Aorta (tissue), 5 donors: ENCODE measurements around the gene LIN7A. TPM values are rescaled to one million over a fixed set of nuclear protein-coding genes. Genes with fewer than 3 reads are reported as not detected.
A peak's percentile ranks its signal among the peaks of the same experiment; 100 is the strongest.

Experiments
- ATAC-seq: fragments of 200-7000 bp; cut with Tn5 transposase; one replicate; pipeline ENCODE4 v1.9.1; 2022; ENCODE audit warnings: moderate library complexity; ENCODE audit not compliant: low FRiP score
- DNase-seq, 2 donors: peaks; one replicate each; pipeline ENCODE4 v3.0.0-alpha.2; 2020
- H3K27ac ChIP-seq, 2 donors: one replicate each; pipeline ENCODE4 v1.5.1; 2013; ENCODE audit warnings: low read length in 2 of 2, mild to moderate bottlenecking in 2 of 2, moderate library complexity in 2 of 2, control low read depth in 1 of 2, inconsistent platforms in 1 of 2, low read depth in 1 of 2
- H3K27me3 ChIP-seq, 2 donors: one replicate each; pipeline ENCODE4 v1.6.1; 2013; ENCODE audit warnings: control low read depth in 1 of 2, low read length in 1 of 2, mild to moderate bottlenecking in 1 of 2, moderate library complexity in 1 of 2; ENCODE audit not compliant: insufficient read depth in 2 of 2, control insufficient read depth in 1 of 2
- H3K36me3 ChIP-seq, 2 donors: one replicate each; pipeline ENCODE4 v1.6.1; 2013; ENCODE audit warnings: control low read depth in 1 of 2, low read length in 1 of 2, mild to moderate bottlenecking in 1 of 2; ENCODE audit not compliant: insufficient read depth in 2 of 2, control insufficient read depth in 1 of 2
- H3K4me1 ChIP-seq, 2 donors: one replicate each; pipeline ENCODE4 v1.6.1; 2013; ENCODE audit warnings: low read length in 2 of 2, control low read depth in 1 of 2, mild to moderate bottlenecking in 1 of 2, moderate library complexity in 1 of 2; ENCODE audit not compliant: insufficient read depth in 2 of 2, control insufficient read depth in 1 of 2
- H3K4me3 ChIP-seq, 2 donors: one replicate each; pipeline ENCODE4 v1.5.1; 2013; ENCODE audit warnings: low read length in 2 of 2, control low read depth in 1 of 2, mild to moderate bottlenecking in 1 of 2
- H3K9me3 ChIP-seq: one replicate; pipeline ENCODE4 v1.6.1; 2013; ENCODE audit warnings: mild to moderate bottlenecking, low read length; ENCODE audit not compliant: control insufficient read depth
- WGBS, 2 donors: extraction: QIAGEN DNeasy Blood & Tissue Kit; methylation state at CpG; one replicate each; pipeline ENCODE4 v1.1.7; 2013; 5-methylcytosine and 5-hydroxymethylcytosine counted together
- intact Hi-C, 2 donors: fragments of 100-400 bp; cut with DNase I; formaldehyde crosslinking; loops; one replicate each; pipeline versions ENCODE4 v1.14.2 to v1.15.0; 2022
- polyA plus RNA-seq, 2 donors: library from polyadenylated mRNA; stranded (reverse); fragments of 200-250 nt; gene quantifications; one replicate each; pipeline ENCODE4 v1.2.3, GENCODE V29; 2013
- total RNA-seq, 2 donors: library from RNA; stranded (reverse); fragmentation: NEBNext Ultra II Directional; extraction: Animal tissue kit (Norgen Biotek cat#: 25700); gene quantifications; one replicate each; pipeline ENCODE4 v1.2.1, GENCODE V29; 2021
- donor health status: healthy with polysubstance abuse.
- donor health status: Bipolar disorder and iron deficiency.
- donor health status: DM: no; HTN: no; CAD: no.
- donor health status: DM: no; HTN: no; CAD: no.
- donor health status: DM: yes; HTN: yes; CAD: no.

LIN7A gene
- total and polyA plus RNA-seq, 4 donors, result 0.08 to 5.8 (median 3.5) TPM

DNA sequence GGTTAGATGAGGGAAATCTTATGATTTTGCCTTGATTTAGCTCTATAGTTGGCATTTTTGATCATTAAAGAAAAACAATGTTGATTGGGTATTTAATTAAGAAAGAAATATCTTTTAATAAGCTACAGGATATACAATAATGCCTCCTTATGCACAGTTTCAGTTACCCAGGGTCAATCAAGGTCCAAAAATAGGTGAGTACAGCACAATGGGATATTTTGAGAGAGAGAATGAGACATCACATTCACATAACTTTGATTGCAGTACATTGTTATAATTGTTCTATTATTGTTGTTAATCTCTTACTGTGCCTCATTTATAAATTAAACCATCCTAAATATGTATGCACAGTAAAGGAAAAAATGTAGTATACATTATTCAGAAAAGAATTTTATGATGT lies 118.9 kb downstream of the LIN7A start:
- Histone ChIP-seq H3K27ac (no peak overlapping the region), H3K9me3 (no peaks in the 10 kb centered on the region), H3K27me3 (no peaks in the 10 kb centered on the region), H3K4me1 (no peaks in the 10 kb centered on the region), H3K4me3 (no peak overlapping the region), H3K36me3 (no peaks in the 10 kb centered on the region)
- ATAC-seq, result no peak
- intact Hi-C loops, result no loop called here
- DNase-seq, result no peak

DNA sequence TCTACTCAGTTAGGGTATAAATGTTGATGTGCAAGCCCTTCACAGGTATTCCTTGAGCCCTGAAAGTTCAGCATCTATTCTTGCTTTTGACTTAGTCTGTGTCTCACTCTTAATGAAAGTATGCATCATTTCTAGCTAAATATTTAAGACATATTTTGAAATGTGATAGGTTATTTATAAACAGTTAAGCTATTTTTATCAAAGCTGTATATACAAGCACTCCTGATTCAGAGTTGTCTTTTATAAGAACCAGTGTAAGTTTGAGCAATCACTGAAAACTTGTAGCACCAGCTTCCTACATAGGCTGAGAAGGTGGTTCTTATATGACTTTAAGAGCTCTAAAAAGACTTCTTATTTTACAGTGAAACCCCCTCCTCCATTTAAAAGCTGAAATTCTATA lies 122.4 kb downstream of the LIN7A start:
- Histone ChIP-seq H3K9me3 (no peaks in the 10 kb centered on the region), H3K4me1 (no peaks in the 10 kb centered on the region), H3K27ac (no peak overlapping the region), H3K4me3 (no peak overlapping the region), H3K27me3 (no peaks in the 10 kb centered on the region), H3K36me3 (no peaks in the 10 kb centered on the region)
- ATAC-seq (no peak), DNase-seq (no peak)
- intact Hi-C loops, result no loop called here

DNA sequence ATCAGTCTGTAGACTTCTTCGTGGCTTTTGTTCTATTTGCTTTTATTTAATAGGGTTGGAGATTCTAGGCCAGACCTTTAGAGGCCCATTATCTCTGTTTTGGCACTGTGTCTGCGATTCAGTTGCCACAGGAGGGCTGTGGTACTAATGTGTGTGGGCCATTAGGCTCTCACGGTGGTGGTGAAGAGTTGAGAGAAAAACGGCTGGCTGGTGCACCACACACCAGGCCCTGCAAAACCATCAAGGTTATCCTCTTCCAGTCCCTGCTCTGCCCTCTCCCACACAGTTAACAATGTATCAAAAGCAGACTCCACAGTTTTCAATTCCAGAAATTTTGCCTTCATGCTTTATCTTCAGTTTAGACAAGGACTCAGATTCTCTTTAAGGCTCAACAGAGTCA lies 123.3 kb downstream of the LIN7A start:
- Histone ChIP-seq H3K27ac (no peak overlapping the region), H3K4me1 (no peaks in the 10 kb centered on the region), H3K36me3 (no peaks in the 10 kb centered on the region), H3K4me3 (no peak overlapping the region), H3K9me3 (no peaks in the 10 kb centered on the region), H3K27me3 (no peaks in the 10 kb centered on the region)
- no peak for DNase-seq
- WGBS, 2 donors, result 84 to 86% methylated on average over 4 of the region's 4 CpGs
- intact Hi-C loops, result no loop called here
- ATAC-seq, result peak; percentile 41

DNA sequence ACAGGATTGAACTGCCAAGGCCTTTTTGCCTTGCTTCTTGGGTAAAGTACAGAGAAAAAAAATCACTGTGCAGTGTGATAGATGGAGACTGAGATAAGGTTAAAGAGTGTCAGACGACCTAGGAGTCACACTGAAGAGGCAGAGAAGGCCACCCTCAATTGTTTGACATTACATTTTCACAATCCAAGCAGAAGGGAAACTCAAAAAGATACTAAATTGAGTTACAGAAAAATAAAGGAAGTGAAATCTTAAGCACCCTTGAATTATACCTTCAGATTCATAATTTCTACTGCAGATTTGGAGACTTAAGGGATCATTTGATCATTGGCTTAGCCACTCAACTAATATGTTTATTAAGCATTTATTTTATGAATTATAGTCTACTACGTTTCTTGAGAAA lies 123.9 kb downstream of the LIN7A start:
- no peaks in the 10 kb centered on the region for H3K36me3 ChIP-seq
- no peak overlapping the region for H3K4me3 ChIP-seq
- no peak for DNase-seq
- H3K9me3 ChIP-seq, result no peaks in the 10 kb centered on the region
- H3K4me1 ChIP-seq, result no peaks in the 10 kb centered on the region
- no peak overlapping the region for H3K27ac ChIP-seq
- no peaks in the 10 kb centered on the region for H3K27me3 ChIP-seq
- no peak for ATAC-seq
- 49 to 58% methylated on average over 2 of the region's 2 CpGs for WGBS, 2 donors
- intact Hi-C loops, result no loop called here

DNA sequence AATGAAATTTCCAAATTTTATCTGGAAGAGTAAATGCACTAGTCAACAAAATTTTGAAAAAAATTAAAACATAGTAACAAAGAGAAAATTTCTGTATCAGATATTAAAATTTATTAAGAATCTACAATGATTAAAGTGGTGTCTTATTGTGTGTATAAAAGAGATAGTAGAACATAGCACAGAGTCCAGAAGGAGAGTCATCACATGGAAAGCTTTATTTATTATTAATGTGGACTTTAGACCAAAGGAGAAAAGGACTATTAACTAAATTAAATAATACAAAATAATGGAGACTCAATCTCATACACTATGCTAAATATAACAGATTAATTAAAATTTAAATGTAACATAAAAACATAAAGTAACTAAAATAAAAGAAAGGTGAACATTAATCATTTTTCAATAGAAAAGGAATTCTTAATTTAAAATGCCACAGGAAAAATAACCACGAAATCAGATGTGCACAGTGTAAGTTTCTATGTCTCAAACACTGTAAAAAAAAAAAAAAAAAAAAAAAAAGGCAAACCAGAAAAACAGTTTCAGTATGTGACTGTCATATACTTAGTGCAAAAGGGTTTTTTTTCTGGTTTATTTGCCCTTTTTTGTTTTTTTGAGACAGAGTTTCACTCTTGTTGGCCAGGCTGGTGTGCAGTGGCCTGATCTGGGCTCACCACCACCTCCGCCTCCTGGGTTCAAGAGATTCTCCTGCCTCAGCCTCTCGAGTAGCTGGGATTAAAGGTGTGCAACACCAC lies 125.6 kb downstream of the LIN7A start:
- H3K27me3 ChIP-seq, result no peaks in the 10 kb centered on the region
- H3K4me1 ChIP-seq, result no peaks in the 10 kb centered on the region
- DNase-seq (no peak), ATAC-seq (no peak)
- no peaks in the 10 kb centered on the region for H3K9me3 ChIP-seq
- H3K4me3 ChIP-seq, result no peak overlapping the region
- WGBS, 2 donors, result 90 to 95% methylated on average over 3 of the region's 3 CpGs
- no peaks in the 10 kb centered on the region for H3K36me3 ChIP-seq
- intact Hi-C loops, result no loop called here
- H3K27ac ChIP-seq, result no peak overlapping the region

DNA sequence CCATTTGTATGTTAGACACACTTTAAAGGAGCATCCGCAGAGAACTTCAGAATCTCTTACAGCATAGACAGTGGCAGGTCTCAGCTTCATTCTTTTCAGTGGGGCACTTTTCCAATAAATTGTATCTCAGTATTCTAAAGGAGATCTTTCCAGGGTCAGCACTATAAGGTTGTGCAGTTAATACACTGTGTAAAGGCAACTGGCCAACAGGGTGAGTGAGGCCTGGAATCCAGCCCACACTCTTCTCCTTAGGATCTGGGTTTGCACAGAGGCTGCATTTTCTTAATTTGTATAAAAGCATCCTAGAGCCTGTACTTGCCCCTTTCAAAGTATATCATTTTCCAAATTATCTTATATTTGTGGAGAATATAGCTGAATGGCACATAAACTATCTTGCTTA lies 126.9 kb downstream of the LIN7A start:
- intact Hi-C loops, result no loop called here
- H3K9me3 ChIP-seq, result no peaks in the 10 kb centered on the region
- H3K36me3 ChIP-seq, result no peaks in the 10 kb centered on the region
- 0 to 46% methylated on average over 1 of the region's 1 CpG for WGBS, 2 donors
- no peak overlapping the region for H3K4me3 ChIP-seq
- DNase-seq (no peak), ATAC-seq (no peak)
- no peak overlapping the region for H3K27ac ChIP-seq
- no peaks in the 10 kb centered on the region for H3K27me3 ChIP-seq
- H3K4me1 ChIP-seq, result no peaks in the 10 kb centered on the region

DNA sequence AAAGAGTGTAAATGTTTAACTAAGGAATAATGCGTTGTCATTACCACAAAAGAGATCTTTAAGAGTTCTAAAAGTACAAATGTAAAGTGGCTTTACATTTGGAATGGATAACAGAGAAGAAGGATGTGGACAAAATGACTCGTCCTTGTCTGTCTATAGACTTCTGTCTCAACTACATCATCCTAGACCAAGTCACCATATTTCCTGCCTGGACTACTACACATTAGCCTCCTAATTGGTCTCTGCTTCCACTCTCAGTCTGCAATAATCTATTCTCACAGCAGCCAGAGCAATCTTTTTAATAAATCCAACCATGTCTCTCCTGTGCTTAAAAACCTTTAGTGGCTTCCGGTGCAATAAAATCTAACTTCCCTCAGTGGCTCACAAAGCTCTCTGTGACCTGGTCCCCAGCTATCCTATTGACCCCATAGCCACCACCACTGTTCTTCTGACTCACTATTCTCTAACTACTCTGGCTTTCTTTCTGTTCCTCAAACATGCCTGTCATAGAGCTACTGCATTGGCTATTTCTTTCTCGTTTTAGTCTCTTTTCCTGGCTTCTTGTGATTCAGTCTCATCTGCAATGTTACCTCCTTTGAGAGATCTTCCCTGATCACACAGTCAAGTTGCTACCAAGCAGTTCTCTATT lies 130.0 kb downstream of the LIN7A start:
- Histone ChIP-seq H3K27ac (no peak overlapping the region), H3K9me3 (no peaks in the 10 kb centered on the region), H3K36me3 (no peaks in the 10 kb centered on the region), H3K4me3 (no peak overlapping the region), H3K4me1 (no peaks in the 10 kb centered on the region), H3K27me3 (no peaks in the 10 kb centered on the region)
- ATAC-seq (no peak), DNase-seq (no peak)
- WGBS, 2 donors, result 91 to 92% methylated on average over 4 of the region's 4 CpGs
- intact Hi-C loops, result no loop called here

DNA sequence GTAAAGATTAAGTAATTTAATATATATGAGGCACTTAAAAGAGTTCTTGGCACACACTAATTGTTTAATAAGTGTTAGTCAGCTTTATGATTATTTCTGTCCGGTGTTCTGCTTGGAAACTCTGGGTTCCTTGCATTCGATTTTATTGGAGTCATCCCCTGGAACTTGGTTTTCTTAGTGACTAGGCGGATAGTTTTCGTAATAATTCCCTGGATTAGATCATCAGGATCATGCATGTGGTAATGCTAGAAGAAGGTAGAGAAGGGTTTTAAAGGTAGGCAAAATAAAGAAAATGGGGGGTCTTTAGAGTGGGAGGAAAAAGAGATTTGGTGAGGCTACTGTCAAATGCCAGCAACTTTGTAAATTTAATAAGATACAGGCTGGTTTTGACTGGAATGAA lies 132.6 kb downstream of the LIN7A start:
- Histone ChIP-seq H3K4me1 (no peaks in the 10 kb centered on the region), H3K36me3 (no peaks in the 10 kb centered on the region), H3K4me3 (no peak overlapping the region), H3K27ac (no peak overlapping the region), H3K27me3 (no peaks in the 10 kb centered on the region), H3K9me3 (no peaks in the 10 kb centered on the region)
- intact Hi-C loops, result no loop called here
- WGBS, 2 donors, result 88 to 90% methylated on average over 4 of the region's 4 CpGs
- ATAC-seq, result no peak
- DNase-seq, result no peak

DNA sequence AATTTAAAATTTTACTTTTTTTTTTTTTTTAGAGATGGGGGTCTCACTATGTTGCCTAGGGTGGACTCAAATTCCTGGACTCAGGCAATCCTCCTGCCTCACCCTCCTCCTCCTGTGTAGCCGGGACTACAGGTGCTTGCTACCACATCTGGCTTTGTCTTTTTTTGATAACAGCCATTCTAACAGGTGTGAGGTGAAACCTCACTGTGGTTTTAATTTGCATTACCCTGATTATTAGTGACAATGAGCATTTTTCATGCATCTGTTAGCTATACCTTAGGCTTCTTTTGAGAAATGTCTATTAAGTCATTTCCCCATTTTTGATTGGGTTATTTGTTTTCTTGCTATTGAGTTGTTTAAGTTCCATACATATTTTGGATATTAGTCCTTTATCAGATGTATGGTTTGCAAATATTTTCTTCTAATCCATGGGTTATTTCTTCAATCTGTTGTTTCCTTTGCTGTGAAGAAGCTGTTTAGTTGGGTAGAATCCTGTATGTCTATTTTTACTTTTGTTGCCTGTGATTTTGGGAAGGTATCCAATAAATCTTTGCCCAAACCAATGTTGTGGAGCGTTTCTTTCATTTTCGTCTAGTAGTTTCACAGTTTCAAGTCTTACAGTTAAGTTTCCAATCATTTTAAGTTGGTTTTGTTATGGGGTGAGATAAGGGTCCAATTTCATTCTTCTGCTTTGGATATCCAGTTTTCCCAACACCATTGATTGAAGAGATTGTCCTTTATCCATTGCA lies 134.9 kb downstream of the LIN7A start:
- Histone ChIP-seq H3K27ac (no peak overlapping the region), H3K9me3 (no peaks in the 10 kb centered on the region), H3K36me3 (no peaks in the 10 kb centered on the region), H3K4me1 (no peaks in the 10 kb centered on the region), H3K27me3 (no peaks in the 10 kb centered on the region), H3K4me3 (no peak overlapping the region)
- intact Hi-C loops, result no loop called here
- ATAC-seq (no peak), DNase-seq (no peak)
- 44 to 54% methylated on average over 3 of the region's 3 CpGs for WGBS, 2 donors
